Measurements from ENCODE around the gene CDK10. TPM values are rescaled to one million over a fixed set of nuclear protein-coding genes. Genes with fewer than 3 reads are reported as not detected.

The CDK10 gene
- total RNA-seq, 1 donor from 2014 or later = 26.7 TPM

DNA sequence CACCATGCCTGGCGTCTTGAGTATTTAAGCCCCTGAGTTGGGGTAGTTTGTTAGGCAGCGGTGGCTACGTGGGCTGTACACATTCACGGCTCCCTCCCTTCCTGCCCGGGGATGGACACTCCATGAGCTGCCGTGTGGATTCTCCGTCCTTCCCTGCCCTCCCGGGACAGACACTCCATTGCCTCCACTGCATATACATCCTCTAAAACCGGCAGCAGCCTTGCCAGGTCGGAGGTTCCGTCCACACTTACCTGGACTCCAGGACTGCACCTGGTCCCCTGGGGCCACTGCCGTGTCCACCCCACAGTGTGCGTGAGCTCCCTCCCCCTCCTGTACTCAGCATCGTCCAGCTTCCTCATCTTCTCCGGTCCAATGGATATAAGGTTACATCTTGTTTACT lies 18.5 kb downstream of the CDK10 start:
- Histone ChIP-seq H3K36me3 (no peaks in the 10 kb centered on the region), H3K4me1 (peaks cover 35% of the 10 kb centered on the region)
- intact Hi-C loops (cut with micrococcal nuclease) = no loop called here

DNA sequence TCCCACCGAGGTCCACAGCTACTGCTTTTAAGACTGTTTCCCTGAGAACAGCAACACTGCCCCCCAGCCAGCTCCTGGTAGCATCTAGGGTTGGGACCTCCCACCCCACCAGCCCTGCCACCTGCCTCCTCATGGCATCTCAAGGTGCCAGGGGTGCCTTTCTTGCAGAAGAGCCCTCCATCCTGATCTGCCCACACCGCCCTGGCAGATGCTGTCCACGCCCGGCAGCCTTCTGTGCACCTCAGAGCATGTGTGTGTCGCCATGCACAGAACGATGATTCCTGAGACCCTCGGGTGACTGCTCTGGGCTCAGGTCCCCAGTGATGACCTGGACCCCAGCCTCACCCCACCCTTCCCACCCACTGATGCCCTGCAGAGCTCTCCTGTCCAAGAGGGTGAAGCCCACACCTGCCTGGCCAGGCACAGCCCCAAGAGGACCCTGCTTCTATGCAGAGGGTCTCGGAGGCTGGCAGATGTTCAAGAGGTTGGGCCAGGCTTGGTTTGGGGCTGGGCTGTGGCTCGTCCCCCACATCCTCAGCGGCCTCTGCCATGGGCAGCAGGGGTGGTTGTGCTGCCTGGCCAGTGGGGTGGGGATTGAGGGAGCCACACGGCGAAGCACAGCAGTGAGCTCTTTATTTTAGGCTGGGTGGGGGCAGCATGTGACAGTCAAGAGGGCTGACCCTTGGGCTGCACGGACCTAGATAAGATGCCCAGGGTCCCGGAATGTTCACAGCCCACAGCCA lies 20.2 kb downstream of the CDK10 start:
- Histone ChIP-seq H3K27me3 (ENCODE audit: low read depth) (peaks cover under 1% of the 10 kb centered on the region), H3K27ac (replicated peaks) (no peak overlapping the region), H3K4me1 (peaks cover 21% of the 10 kb centered on the region), H3K4me3 (no peak overlapping the region), H3K9me3 (replicated peaks) (no peaks in the 10 kb centered on the region), H3K36me3 (no peaks in the 10 kb centered on the region)
- no peak for DNase-seq
- TF ChIP-seq, protein P1, sequence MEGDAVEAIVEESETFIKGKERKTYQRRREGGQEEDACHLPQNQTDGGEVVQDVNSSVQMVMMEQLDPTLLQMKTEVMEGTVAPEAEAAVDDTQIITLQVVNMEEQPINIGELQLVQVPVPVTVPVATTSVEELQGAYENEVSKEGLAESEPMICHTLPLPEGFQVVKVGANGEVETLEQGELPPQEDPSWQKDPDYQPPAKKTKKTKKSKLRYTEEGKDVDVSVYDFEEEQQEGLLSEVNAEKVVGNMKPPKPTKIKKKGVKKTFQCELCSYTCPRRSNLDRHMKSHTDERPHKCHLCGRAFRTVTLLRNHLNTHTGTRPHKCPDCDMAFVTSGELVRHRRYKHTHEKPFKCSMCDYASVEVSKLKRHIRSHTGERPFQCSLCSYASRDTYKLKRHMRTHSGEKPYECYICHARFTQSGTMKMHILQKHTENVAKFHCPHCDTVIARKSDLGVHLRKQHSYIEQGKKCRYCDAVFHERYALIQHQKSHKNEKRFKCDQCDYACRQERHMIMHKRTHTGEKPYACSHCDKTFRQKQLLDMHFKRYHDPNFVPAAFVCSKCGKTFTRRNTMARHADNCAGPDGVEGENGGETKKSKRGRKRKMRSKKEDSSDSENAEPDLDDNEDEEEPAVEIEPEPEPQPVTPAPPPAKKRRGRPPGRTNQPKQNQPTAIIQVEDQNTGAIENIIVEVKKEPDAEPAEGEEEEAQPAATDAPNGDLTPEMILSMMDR (IDR thresholded peaks at IDR 0.05; ENCODE audit: borderline replicate concordance) = no peak
- intact Hi-C loops (cut with micrococcal nuclease) = no loop called here

More for the DNA sequence above, 18.5 kb downstream of the CDK10 start:
- DNase-seq = no peak
- no peaks in the 10 kb centered on the region for H3K27me3 ChIP-seq (ENCODE audit: low read depth)
- TF ChIP-seq, protein P1 (IDR thresholded peaks at IDR 0.05; ENCODE audit: borderline replicate concordance) = no peak
- no peaks in the 10 kb centered on the region for H3K9me3 ChIP-seq (replicated peaks)
- H3K27ac ChIP-seq (replicated peaks) = no peak overlapping the region
- no peak overlapping the region for H3K4me3 ChIP-seq

DNA sequence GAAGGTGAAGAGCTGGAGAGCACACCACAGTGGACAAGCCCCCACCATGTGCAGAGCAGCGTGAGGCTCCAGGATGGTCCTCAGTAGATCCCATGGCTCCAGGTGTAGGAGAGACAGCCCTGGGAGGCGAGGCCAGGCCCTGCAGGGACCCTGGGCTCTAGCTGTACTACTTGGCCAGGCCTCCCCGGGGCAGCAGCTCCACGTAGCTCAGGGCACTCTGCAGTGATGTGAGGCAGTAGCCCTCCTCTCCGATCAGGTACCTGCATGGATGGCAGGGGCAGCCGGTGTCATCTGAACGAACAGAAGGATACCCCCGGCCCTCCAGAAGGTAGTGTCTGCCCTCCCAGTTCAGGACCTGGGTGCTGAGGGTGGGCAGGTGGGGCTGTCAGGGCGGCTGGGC lies 21.2 kb downstream of the CDK10 start:
- intact Hi-C loops (cut with micrococcal nuclease) = no loop called here
- H3K36me3 ChIP-seq = no peaks in the 10 kb centered on the region
- TF ChIP-seq, protein P1 (IDR thresholded peaks at IDR 0.05; ENCODE audit: borderline replicate concordance) = no peak
- H3K27ac ChIP-seq (replicated peaks) = no peak overlapping the region
- no peak for DNase-seq
- peaks cover 21% of the 10 kb centered on the region for H3K4me1 ChIP-seq
- H3K4me3 ChIP-seq = no peak overlapping the region
- no peaks in the 10 kb centered on the region for H3K9me3 ChIP-seq (replicated peaks)
- H3K27me3 ChIP-seq (ENCODE audit: low read depth) = peaks cover 10% of the 10 kb centered on the region

DNA sequence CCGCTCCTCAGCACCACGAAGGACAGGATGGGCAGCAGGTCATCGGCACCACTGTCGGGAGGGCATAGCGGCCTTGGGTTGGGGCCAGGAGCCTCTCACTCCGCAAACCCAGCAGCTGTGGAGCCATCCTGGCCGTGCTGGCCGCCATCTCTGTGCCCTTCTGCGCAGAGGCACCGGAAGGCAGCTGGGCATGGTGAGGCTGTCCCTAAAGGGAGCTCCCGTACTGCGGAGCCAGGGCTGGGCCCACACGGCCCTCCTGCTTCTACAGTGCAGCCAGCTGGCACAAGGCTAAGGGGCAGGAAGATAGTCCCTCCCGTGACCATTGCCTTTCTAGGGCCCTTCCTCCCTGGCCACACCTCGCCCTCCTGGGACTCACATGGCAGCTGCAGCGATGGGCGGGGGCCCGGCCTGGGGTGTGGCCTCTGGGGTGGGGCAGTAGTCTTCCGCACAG lies 22.0 kb downstream of the CDK10 start:
- peaks cover 21% of the 10 kb centered on the region for H3K4me1 ChIP-seq
- intact Hi-C loops (cut with micrococcal nuclease) = no loop called here
- TF ChIP-seq, protein P1 (IDR thresholded peaks at IDR 0.05; ENCODE audit: borderline replicate concordance) = no peak

DNA sequence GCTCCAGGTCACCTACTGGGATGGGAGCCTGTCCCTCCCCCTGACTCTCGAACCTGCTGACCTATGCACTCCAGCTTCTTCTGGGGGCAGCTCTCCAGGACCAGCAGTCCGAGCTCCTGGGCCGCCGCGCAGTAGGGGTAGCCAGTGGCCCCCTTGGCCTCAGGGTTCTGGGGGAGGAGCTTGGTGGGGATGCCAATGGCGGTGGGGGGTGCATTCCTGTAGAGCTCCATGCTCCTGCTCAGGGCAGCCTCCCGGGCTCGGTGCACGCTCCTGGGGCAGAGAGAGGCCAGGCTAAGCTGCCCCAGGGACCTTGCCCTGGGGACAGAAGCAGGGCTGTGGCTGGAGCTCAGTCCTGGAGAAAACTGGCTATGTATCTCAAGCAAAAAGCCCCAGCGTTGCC lies 22.7 kb downstream of the CDK10 start:
- DNase-seq = no peak
- H3K9me3 ChIP-seq (replicated peaks) = no peaks in the 10 kb centered on the region
- intact Hi-C loops (cut with micrococcal nuclease) = no loop called here
- peaks cover 21% of the 10 kb centered on the region for H3K4me1 ChIP-seq
- H3K36me3 ChIP-seq = no peaks in the 10 kb centered on the region
- TF ChIP-seq, protein P1 (IDR thresholded peaks at IDR 0.05; ENCODE audit: borderline replicate concordance) = no peak
- H3K27me3 ChIP-seq (ENCODE audit: low read depth) = peaks cover 14% of the 10 kb centered on the region
- H3K27ac ChIP-seq (replicated peaks) = no peak overlapping the region
- no peak overlapping the region for H3K4me3 ChIP-seq

More for the DNA sequence above, 22.0 kb downstream of the CDK10 start:
- Histone ChIP-seq H3K27me3 (ENCODE audit: low read depth) (peaks cover 13% of the 10 kb centered on the region), H3K36me3 (no peaks in the 10 kb centered on the region), H3K27ac (replicated peaks) (no peak overlapping the region), H3K4me3 (no peak overlapping the region), H3K9me3 (replicated peaks) (no peaks in the 10 kb centered on the region)
- DNase-seq = no peak
